G401 (cell line): ENCODE measurements around the gene GHITM. TPM values are rescaled to one million over a fixed set of nuclear protein-coding genes. Genes with fewer than 3 reads are reported as not detected.

Experiments
- DNase-seq: peaks from one replicate; pipeline ENCODE4 v3.0.0-alpha.2; 2015; ENCODE audit warnings: low spot score
- in situ Hi-C: cut with HindIII; loops from 2 replicates; pipeline ENCODE4 v1.10.0; 2016; ENCODE audit warnings: low sequenced_read_pairs, mixed read lengths
- total RNA-seq: library from RNA; depleted of rRNA; stranded (reverse); fragments of >200 nt; shearing (Covaris generic); gene quantifications from 2 replicates; pipeline ENCODE4 v1.2.3, GENCODE V29; 2014; rRNA removed

Gene GHITM
- total RNA-seq, 1 experiment from 2014 or later = 197 TPM

GRCh38 chr10:84194424-84195043 lies 55.2 kb downstream of the GHITM start, which contains the start of gene CDHR1:
CDHR1 (plus strand) TSS chr10:84194537; CDS start chr10:84194761, 224 bp downstream.
- DNase-seq = peak; percentile 6

GRCh38 chr10:84195044-84195830 lies 55.9 kb downstream of the GHITM start:
- no peak for DNase-seq
- in situ Hi-C loops = no loop called here

More at GRCh38 chr10:84194424-84195043, 55.2 kb downstream of the GHITM start, which contains the start of gene CDHR1:
- in situ Hi-C loops = no loop called here

DNA sequence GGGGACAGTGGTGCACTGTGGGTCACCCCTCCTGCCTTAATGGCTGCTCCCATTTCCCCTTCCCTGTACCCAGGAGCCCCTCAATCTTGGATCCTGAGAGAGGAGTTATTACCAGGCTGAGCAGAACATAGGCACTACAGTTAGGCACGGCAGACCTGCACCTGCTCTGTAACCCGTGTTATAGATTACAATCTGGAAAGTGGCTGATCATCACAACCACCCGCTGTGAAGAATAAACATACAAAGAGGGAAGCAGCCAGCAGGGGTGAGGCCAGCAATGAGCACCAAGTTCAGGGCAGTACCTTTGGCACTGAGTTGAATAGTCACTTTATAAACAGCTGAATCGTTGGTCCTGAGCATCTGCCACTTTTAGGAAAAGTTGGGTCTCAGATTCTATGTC lies 56.8 kb downstream of the GHITM start:
- no peak for DNase-seq
- in situ Hi-C loops = no loop called here

- peak; percentile 23 for DNase-seq
- in situ Hi-C loops = no loop called here
Observed at GRCh38 chr10:84196941-84197340, 57.6 kb downstream of the GHITM start.

DNA sequence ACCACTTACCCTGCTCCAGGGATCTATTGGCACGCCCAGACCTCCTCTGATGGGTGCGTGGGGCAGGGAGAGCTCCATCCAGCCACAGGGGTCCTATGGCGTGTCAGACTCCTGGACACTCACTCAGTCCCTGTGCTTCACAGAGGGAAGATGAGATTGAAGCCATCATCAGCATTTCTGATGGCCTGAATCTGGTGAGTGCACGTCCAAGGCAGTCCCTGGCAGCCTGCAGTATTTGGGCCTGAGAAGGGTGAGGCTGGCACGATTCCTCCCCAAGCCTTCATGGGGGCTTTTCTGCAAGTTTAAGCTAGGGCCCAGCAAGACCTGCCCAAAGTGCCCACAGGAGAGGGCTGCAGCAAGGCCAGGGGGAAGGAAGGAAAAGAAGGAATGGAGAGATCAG lies 58.3 kb downstream of the GHITM start:
- in situ Hi-C loops = no loop called here
- DNase-seq = no peak

DNA sequence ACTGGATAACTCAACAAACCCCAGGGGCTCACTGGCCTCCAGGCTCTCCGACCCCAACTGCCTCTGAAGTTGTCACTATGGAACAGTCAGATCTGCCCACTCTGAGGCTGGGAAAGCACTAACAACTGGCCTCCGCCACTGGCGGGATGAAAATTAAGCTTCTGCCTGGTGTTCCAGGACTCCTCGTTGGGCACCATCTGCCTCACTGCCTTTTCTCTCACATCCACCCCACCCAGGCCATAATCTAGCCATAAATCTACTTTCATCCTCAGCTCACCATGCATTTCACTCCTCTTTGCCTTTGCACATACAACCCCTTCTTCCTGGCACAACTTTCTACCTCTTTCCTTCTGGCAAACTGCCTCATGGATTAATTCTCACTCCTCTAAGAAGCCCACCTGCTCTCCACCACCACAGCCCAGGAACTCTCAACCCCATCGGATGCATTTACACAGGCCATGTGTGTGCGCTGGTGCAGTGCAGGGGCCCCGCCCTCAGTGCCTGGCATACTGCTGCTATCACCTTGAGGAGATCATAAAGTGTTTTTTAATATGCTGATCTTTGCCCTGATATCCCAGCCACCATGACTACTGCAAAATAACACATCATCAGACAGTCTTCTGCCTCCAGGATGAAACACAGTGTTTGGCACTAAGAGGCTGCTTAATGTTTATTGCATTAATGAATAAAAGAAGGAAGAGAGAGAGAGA lies 59.1 kb downstream of the GHITM start:
- in situ Hi-C loops = no loop called here
- no peak for DNase-seq

DNA sequence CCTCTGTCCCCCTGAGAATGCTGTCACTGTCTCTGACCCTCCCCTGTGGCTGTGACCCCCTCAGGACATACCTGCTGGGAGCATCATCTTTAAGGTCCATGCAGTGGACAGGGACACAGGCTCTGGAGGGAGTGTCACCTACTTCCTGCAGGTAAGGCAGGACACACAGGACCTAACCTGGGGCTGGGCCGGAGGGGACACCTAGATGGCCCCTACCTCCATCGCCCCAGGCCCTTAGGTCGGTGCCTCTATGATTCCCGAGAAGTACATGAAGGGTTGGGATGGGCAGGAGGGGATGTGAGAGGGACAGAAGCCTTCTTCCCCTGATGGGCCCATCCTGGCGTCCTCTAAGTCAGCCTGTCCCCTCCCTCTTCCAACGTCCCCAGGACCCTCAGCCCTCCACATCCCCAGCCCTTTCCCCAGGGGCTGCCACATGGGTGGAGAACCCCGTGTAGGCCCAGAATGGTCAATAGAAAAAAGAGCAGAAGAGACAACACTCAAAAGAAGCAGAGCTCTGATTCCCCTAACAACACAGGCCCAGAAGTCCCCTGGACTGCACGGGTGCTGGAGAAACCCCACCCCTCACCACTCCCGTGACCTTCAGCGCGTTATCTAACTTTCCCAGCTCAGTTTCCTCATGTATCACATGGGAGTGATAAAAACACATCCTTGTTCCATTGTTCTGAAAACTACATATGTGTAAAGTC lies 61.4 kb downstream of the GHITM start:
- in situ Hi-C loops = no loop called here

GRCh38 chr10:84201244-84201606 lies 61.9 kb downstream of the GHITM start:
- DNase-seq = no peak
- in situ Hi-C loops = no loop called here

More for the DNA sequence above, 61.4 kb downstream of the GHITM start:
- no peak for DNase-seq

GRCh38 chr10:84201682-84202081 lies 62.4 kb downstream of the GHITM start:
- in situ Hi-C loops = no loop called here
- DNase-seq = no peak

GRCh38 chr10:84202349-84202748 lies 63.0 kb downstream of the GHITM start:
- DNase-seq = no peak
- in situ Hi-C loops = no loop called here

Other genes starting within 250 kb of the GHITM start
- gene GPR15LG, start 34.3 kb downstream of the GHITM start, total RNA-seq = not detected in 2 replicates
- gene CDHR1, start 55.0 kb downstream of the GHITM start, total RNA-seq = not detected in 2 replicates
- gene LRIT2, start 86.0 kb downstream of the GHITM start, total RNA-seq = not detected in 2 replicates
- gene LRIT1, start 102.0 kb downstream of the GHITM start, total RNA-seq = not detected in 2 replicates
- gene RGR, start 105.5 kb downstream of the GHITM start, total RNA-seq = not detected in 2 replicates
- 11.6 and 19.4 TPM in 2 replicates for gene CCSER2, start 189.1 kb downstream of the GHITM start, total RNA-seq